Activated CD8-positive, alpha-beta memory T cell treated with anti-CD3 and anti-CD28 coated beads, Interleukin-2, amount 10 ng/mL, durations not matched to agents 7 days and 5 days (primary cell): ENCODE results near the gene SUSD1. TPM values are rescaled to one million over a fixed set of nuclear protein-coding genes. Genes with fewer than 3 reads are reported as not detected.

Experiments used
- ATAC-seq: fragments of 150-1000 bp; cut with Tn5 transposase; one replicate; pipeline ENCODE4 v1.10.0; 2021; ENCODE audit warnings: moderate library complexity
- CTCF ChIA-PET: fragments of 350-600 bp; sonication (Branson Sonifier 250); formaldehyde crosslinking; loops from one replicate; lab custom pipeline; 2021; ENCODE audit warnings: antibody characterized with exemption; lab: Charles Lee
- DNase-seq: peaks from one replicate; pipeline ENCODE4 v3.0.0-alpha.2; 2020
- H3K27ac Mint-ChIP-seq: one replicate; pipeline ENCODE4 v1.8.0; 2021; ENCODE audit warnings: mild to moderate bottlenecking, mixed read lengths
- H3K27me3 Mint-ChIP-seq: one replicate; pipeline ENCODE4 v1.8.0; 2021; ENCODE audit warnings: mixed read lengths
- H3K36me3 Mint-ChIP-seq: one replicate; pipeline ENCODE4 v1.8.0; 2021; ENCODE audit warnings: mild to moderate bottlenecking, mixed read lengths
- H3K4me1 Mint-ChIP-seq: one replicate; pipeline ENCODE4 v1.8.0; 2021; ENCODE audit warnings: mixed read lengths
- H3K4me3 Mint-ChIP-seq: one replicate; pipeline ENCODE4 v1.8.0; 2021; ENCODE audit warnings: mild to moderate bottlenecking, moderate library complexity, mixed read lengths
- H3K9me3 Mint-ChIP-seq: one replicate; pipeline ENCODE4 v1.8.0; 2022; ENCODE audit warnings: low read depth, mixed read lengths
- total RNA-seq, 2 experiments: library from RNA; stranded (reverse); gene quantifications; one replicate each; pipeline ENCODE4 v1.2.3, GENCODE V29; 2021

SUSD1 gene
- total RNA-seq, 2 experiments from 2014 or later, result 18.5 to 21.2 TPM

GRCh38 chr9:112119225-112120029, 55.7 kb downstream of the SUSD1 start:
- H3K4me3 Mint-ChIP-seq, result no peak overlapping the region
- H3K27me3 Mint-ChIP-seq, result no peaks in the 10 kb centered on the region
- H3K9me3 Mint-ChIP-seq, result no peaks in the 10 kb centered on the region
- CTCF ChIA-PET, result no interaction called here
- DNase-seq (no peak), ATAC-seq (no peak)
- H3K27ac Mint-ChIP-seq, result no peak overlapping the region
- peaks cover 4% of the 10 kb centered on the region for H3K4me1 Mint-ChIP-seq
- H3K36me3 Mint-ChIP-seq, result peaks cover 18% of the 10 kb centered on the region

DNA sequence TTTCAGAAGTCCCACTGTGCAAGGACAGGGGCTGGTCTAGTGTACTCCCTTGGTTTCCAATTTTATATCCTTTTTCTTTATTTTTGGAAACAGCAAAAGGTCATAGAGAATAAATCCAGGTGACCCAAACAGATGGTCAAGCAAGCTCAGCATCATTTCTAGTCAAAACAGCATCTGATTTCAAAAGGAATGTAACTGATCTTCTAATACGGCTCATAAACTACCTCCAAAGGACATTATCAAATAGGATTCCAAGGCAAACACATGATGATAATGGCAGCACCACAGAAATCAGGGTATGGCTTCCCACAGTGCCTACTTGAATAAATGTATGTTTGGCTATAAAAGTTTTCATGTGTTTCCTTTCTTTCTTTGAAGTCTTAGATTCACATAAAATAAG, 57.1 kb downstream of the SUSD1 start:
- H3K36me3 Mint-ChIP-seq, result peaks cover 14% of the 10 kb centered on the region
- H3K4me3 Mint-ChIP-seq, result no peak overlapping the region
- DNase-seq, result no peak
- no peak for ATAC-seq
- H3K27ac Mint-ChIP-seq, result no peak overlapping the region
- CTCF ChIA-PET, result no interaction called here
- peaks cover 4% of the 10 kb centered on the region for H3K4me1 Mint-ChIP-seq
- no peaks in the 10 kb centered on the region for H3K27me3 Mint-ChIP-seq
- no peaks in the 10 kb centered on the region for H3K9me3 Mint-ChIP-seq

DNA sequence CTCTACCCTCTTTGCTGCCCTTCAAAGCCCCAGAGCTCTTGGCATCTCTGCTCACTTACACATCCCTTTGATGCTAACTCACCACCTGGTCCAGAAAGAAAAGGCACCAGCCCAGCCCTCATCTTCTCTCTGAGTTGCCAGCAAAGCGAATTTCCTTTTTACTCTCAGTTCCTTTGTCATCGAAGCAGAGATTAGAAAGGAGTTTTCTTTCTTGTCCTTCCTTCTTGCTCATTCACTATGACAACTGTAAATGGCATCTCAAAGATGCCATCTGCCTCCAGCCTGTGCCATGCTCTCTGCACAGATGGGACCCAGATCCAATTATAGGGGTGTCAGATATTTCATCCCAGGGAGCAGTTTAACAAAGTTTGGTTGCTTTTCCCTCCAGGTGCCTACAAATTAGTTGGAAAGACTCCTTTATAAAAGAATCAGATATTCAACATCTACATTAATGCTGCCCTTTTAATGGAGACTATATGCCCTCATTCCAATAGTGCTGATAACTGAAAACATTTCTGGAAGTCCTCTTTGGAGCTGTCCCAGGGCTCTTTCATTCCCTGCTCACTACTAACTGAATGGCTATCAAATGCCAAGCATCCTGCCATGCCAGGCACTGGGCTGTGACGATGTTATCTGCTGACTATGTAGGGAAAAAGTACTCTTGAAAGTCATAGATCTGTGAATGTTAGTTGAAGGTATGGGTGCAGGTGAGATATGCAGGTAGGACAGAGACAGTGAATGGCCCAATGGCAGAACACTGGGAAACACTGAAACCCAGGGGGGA, 58.9 kb downstream of the SUSD1 start:
- Mint-ChIP-seq H3K4me1 (no peaks in the 10 kb centered on the region), H3K27me3 (no peaks in the 10 kb centered on the region), H3K4me3 (no peak overlapping the region), H3K36me3 (peaks cover 7% of the 10 kb centered on the region), H3K27ac (no peak overlapping the region), H3K9me3 (no peaks in the 10 kb centered on the region)
- ATAC-seq, result no peak
- DNase-seq, result no peak
- CTCF ChIA-PET, result no interaction called here

DNA sequence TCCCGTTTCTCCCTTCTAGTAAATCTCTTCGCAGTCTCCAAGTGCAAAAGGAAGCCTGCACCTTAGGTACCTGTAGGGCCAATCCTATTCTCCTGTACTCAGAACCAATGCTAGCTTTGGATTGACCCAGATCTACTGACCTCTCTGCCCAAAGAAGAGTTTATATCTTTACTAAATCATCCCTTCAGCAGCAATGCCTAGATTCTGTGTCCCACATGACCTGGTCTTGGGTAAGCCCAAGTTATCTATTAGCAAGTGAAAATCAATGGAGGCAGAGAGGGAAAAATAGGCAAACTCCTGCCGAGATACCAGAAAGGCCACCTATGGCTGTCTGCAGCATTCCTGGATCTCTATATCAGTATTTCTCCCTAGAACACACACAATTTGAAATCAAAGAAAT, 60.0 kb downstream of the SUSD1 start:
- H3K4me1 Mint-ChIP-seq, result peaks cover 3% of the 10 kb centered on the region
- no peak for DNase-seq
- no peaks in the 10 kb centered on the region for H3K27me3 Mint-ChIP-seq
- no peak overlapping the region for H3K27ac Mint-ChIP-seq
- CTCF ChIA-PET, result interaction anchor here (2.8 kb wide), 1 partner anchor 21 kb away, joined by 12 read pairs; no protein-coding TSS in a partner anchor
- no peak for ATAC-seq
- H3K36me3 Mint-ChIP-seq, result peaks cover 12% of the 10 kb centered on the region
- H3K9me3 Mint-ChIP-seq, result no peaks in the 10 kb centered on the region
- no peak overlapping the region for H3K4me3 Mint-ChIP-seq

DNA sequence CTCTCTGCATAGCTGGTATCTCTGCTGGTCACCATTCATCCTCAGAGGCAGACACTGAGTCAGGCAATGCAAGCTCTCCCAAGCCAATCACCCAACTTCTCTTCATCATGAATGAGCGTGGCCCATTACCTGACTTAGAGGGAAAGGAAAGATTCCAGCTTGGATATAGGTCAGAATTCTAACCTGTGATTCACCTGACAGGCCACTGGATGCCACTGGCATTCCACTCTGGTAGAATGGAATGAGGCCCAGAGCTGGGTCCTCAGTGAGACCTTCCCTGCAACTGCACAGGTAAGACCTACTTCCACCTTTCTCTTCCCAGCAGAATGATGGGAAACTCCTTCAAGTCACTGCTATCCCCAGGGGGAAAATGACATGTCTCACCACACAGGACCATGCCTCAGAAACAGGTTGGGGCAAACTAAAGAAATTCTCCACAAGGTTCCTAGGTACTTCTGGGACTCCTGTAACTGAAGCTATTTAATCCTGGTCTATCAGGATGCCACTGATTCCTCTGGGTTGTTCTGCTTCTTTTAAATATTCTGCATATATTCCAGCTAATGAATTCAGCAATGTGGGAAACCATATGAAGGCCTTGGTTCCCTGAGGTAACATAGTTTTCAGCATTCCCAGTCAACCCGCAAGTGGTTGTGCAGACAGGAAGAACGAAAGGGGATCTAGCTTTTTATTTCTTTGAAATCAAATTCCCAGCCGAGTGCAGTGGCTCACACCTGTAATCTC, 62.0 kb downstream of the SUSD1 start:
- DNase-seq, result no peak
- CTCF ChIA-PET, result interaction anchor here (1.0 to 2.8 kb wide), 13 partner anchors 16 to 251 kb away, joined by 3 to 15 read pairs (median 4); partner anchors contain the start of gene PTBP3

DNA sequence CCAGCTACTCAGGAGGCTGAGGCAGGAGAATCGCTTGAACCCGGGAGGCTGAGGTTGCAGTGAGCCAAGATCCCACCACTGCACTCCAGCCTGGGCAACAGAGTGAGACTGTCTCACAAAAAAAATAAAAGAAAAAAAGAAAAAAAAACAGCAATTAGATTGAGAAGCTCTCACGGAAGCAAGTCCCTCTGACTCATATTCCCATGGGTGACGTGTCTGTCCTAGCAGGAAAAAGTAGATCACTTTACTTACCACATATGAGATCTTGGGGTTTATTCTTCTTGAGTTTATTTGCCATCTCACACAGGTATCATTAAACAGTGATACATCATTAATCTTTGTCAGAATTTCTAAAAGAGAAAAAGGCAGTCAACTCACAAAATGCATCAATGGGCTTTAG, 62.6 kb downstream of the SUSD1 start:
- no peak overlapping the region for H3K27ac Mint-ChIP-seq
- H3K36me3 Mint-ChIP-seq, result peaks cover 13% of the 10 kb centered on the region
- CTCF ChIA-PET, result interaction anchor here (1.0 to 2.8 kb wide), 9 partner anchors 15 to 250 kb away, joined by 3 to 15 read pairs (median 4); partner anchors contain the start of gene PTBP3
- DNase-seq, result no peak
- no peaks in the 10 kb centered on the region for H3K27me3 Mint-ChIP-seq
- H3K4me1 Mint-ChIP-seq, result peaks cover 3% of the 10 kb centered on the region
- H3K9me3 Mint-ChIP-seq, result no peaks in the 10 kb centered on the region
- H3K4me3 Mint-ChIP-seq, result no peak overlapping the region
- ATAC-seq, result no peak

More for the DNA sequence above, 62.0 kb downstream of the SUSD1 start:
- H3K27ac Mint-ChIP-seq, result no peak overlapping the region
- H3K36me3 Mint-ChIP-seq, result peaks cover 12% of the 10 kb centered on the region
- no peaks in the 10 kb centered on the region for H3K9me3 Mint-ChIP-seq
- no peak overlapping the region for H3K4me3 Mint-ChIP-seq
- H3K4me1 Mint-ChIP-seq, result peaks cover 3% of the 10 kb centered on the region
- peak; percentile 23 for ATAC-seq
- H3K27me3 Mint-ChIP-seq, result no peaks in the 10 kb centered on the region

DNA sequence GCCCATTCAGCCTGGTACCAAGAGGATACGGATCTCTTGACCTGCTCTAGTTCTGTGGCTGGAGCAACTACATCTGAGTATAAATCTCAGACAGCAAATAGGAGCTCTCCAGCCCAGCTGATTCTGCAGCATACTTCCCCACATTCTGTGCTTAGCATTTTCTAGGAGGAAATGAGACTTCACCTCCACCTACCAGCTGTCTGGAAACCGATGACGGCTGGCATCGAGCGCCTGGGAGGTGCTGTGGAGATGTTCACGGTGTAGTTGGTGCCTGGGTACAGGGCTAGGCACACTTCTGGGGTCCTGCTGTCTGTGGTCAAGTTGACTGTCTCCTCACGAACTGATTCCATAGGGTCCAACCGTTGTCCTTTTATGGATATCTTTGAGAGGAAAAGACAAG, 63.6 kb downstream of the SUSD1 start:
- H3K27me3 Mint-ChIP-seq, result no peaks in the 10 kb centered on the region

GRCh38 chr9:112110777-112111113, 64.4 kb downstream of the SUSD1 start:
- Mint-ChIP-seq H3K27ac (no peak overlapping the region), H3K9me3 (no peaks in the 10 kb centered on the region), H3K36me3 (peaks cover 17% of the 10 kb centered on the region), H3K4me1 (peaks cover 3% of the 10 kb centered on the region), H3K27me3 (no peaks in the 10 kb centered on the region), H3K4me3 (no peak overlapping the region)
- DNase-seq, result no peak
- CTCF ChIA-PET, result interaction anchor here (0.7 to 1.6 kb wide), 4 partner anchors 23 to 245 kb away, joined by 3 to 4 read pairs (median 3); no protein-coding TSS in a partner anchor
- no peak for ATAC-seq

More for the DNA sequence above, 63.6 kb downstream of the SUSD1 start:
- DNase-seq (no peak), ATAC-seq (no peak)
- Mint-ChIP-seq H3K4me3 (no peak overlapping the region), H3K9me3 (no peaks in the 10 kb centered on the region), H3K27ac (no peak overlapping the region), H3K4me1 (peaks cover 3% of the 10 kb centered on the region), H3K36me3 (peaks cover 15% of the 10 kb centered on the region)
- CTCF ChIA-PET, result interaction anchor here (0.9 to 1.6 kb wide), 2 partner anchors 26 to 244 kb away, joined by 3 to 4 read pairs; no protein-coding TSS in a partner anchor

- Mint-ChIP-seq H3K9me3 (no peaks in the 10 kb centered on the region), H3K27me3 (no peaks in the 10 kb centered on the region), H3K36me3 (peaks cover 20% of the 10 kb centered on the region), H3K4me1 (peaks cover 3% of the 10 kb centered on the region), H3K27ac (no peak overlapping the region), H3K4me3 (no peak overlapping the region)
- CTCF ChIA-PET, result interaction anchor here (0.7 to 1.6 kb wide), 3 partner anchors 22 to 245 kb away, joined by 3 read pairs; no protein-coding TSS in a partner anchor
- no peak for DNase-seq
- no peak for ATAC-seq
These were observed 64.9 kb downstream of the SUSD1 start for GRCh38 chr9:112110094-112110776.

- Mint-ChIP-seq H3K27ac (no peak overlapping the region), H3K27me3 (no peaks in the 10 kb centered on the region), H3K4me1 (peaks cover 2% of the 10 kb centered on the region), H3K4me3 (no peak overlapping the region), H3K36me3 (peaks cover 13% of the 10 kb centered on the region), H3K9me3 (no peaks in the 10 kb centered on the region)
- ATAC-seq, result no peak
- CTCF ChIA-PET, result no interaction called here
- no peak for DNase-seq
These were observed 70.2 kb downstream of the SUSD1 start for GRCh38 chr9:112104901-112105300.

DNA sequence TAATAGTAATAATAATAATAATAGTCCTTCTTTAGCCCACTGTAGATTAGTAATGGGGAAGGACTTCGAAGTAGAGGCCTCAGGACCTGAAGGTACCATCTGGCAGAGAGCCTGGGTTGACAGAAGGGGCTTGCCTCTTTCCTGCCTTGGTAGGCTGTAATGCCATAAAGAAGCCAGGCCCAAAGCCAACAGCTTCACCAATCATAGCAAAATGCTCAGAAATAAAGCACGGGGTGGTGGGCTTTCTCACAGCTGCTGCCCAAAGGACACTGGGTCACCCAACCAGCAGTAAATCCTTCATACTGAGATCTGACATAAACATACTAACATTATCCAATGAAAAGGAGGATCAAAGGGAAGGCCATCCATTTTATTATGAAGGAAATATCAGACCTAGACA, 70.7 kb downstream of the SUSD1 start:
- peaks cover 2% of the 10 kb centered on the region for H3K4me1 Mint-ChIP-seq
- no peak for DNase-seq
- CTCF ChIA-PET, result no interaction called here
- no peaks in the 10 kb centered on the region for H3K27me3 Mint-ChIP-seq
- peaks cover 13% of the 10 kb centered on the region for H3K36me3 Mint-ChIP-seq
- no peaks in the 10 kb centered on the region for H3K9me3 Mint-ChIP-seq
- H3K27ac Mint-ChIP-seq, result no peak overlapping the region
- no peak overlapping the region for H3K4me3 Mint-ChIP-seq
- ATAC-seq, result no peak

GRCh38 chr9:112103405-112103804, 71.7 kb downstream of the SUSD1 start:
- CTCF ChIA-PET, result interaction anchor here (1.0 kb wide), 1 partner anchor 259 kb away, joined by 3 read pairs; no protein-coding TSS in a partner anchor
- Mint-ChIP-seq H3K27ac (no peak overlapping the region), H3K36me3 (peaks cover 14% of the 10 kb centered on the region), H3K27me3 (no peaks in the 10 kb centered on the region), H3K9me3 (no peaks in the 10 kb centered on the region), H3K4me1 (peaks cover 2% of the 10 kb centered on the region), H3K4me3 (no peak overlapping the region)
- ATAC-seq (no peak), DNase-seq (no peak)
